ENCODE results near the gene SHB.

Gene SHB

GRCh38 chr9:37873955-37874354, 195.1 kb downstream of the SHB start:
- DNase-seq (ENCODE audit: insufficient read length, low spot score) = no peak
- FAIRE-seq = no peak

- FAIRE-seq (peak; percentile 35), DNase-seq (ENCODE audit: insufficient read length, low spot score) (no peak)
These were observed 198.2 kb downstream of the SHB start for GRCh38 chr9:37870799-37871176.

GRCh38 chr9:37870081-37870798, 198.8 kb downstream of the SHB start:
- FAIRE-seq (no peak), DNase-seq (ENCODE audit: insufficient read length, low spot score) (no peak)

All from GM19239 (cell line).